SH-SY5Y (cell line): ENCODE results near the gene CHKA.

Experiments used
- GATA2 ChIP-seq: IDR thresholded peaks from 2 replicates; pipeline ENCODE4 v1.6.1; 2011; ENCODE audit warnings: mild to moderate bottlenecking, low read depth, low read length
- GATA3 ChIP-seq: IDR thresholded peaks from 2 replicates; pipeline ENCODE4 v1.6.1; 2011; ENCODE audit warnings: low read depth, mild to moderate bottlenecking, low read length, moderate library complexity

DNA sequence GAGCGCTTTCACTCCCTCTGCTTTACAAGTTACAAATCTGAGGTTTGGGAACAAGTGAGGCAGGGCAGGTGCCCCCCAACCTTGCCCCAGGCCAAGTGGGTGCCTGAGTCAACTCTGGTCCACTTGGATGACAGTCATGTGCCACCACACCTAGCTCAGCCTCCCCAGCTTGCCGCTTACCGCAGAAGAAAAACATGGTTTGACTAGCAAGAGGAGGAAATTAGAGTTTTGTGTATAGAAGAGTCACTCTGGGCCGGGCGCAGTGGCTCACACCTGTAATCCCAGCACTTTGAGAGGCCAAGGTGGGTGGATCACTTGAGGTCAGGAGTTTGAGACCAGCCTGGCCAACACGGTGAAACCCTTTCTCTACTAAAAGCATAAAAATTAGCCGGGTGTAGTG is 27.7 kb upstream of the CHKA start:
- TF ChIP-seq GATA3 (no peak), GATA2 (no peak)
